ENCODE data around the gene TRMT11.

Gene TRMT11

DNA sequence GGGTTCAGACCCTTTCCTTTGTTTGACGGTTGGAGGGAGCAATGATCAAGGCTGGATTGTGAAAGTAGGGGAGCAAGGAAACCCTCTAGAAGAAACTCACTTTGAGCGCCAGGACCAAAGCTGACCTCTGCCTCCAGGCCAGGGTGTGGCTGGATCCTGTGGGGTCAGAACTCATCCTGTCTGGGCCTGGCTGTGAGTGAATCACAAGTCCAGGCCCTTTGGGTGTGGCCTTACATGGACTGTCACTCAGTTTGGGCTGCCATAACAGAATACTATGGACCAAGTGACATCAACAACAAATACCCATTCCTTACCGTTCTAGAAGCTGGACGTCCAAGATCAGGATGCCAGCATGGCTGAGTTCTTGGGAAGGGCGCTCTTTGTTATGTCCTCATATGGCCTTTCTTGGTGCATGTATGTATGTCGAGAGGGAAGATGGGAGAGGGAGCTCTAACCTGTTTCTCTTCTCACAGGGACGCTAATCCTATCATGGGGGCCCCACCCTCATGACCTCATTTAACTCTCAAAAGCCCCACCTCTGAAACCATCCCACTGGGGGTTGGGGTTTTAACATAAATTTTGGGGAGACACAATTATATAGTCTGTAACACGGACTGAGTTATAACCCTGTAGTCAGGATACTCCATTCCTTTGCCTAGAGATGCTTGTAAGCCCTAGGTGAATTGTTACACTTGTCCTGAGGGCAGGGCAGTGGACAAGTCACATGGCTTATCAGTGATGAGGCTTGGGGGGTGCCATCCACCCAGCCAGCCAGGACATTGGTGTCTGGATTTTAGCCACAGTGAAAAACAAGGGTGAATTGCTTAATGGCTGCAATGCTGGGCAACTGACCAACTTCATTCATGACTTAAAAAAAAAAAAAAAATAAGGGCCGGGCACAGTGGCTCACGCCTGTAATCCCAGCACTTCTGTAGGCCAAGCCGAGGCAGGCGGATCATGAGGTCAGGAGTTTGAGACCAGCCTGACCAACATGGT is 80.0 kb downstream of the TRMT11 start:
- Histone ChIP-seq H3K27ac (ENCODE audit: low read depth, low read length) (peak overlapping the region; percentile 24), H3K4me1 (ENCODE audit: control insufficient read depth in 5 of 5, insufficient read depth in 5 of 5, low read length in 5 of 5) (peaks cover 0 to 21% (median 15%) of the 10 kb centered on the region in 5 donors), H3K27me3 (ENCODE audit: control insufficient read depth in 5 of 5, insufficient read depth in 4 of 5, low read length in 5 of 5) (no peaks in the 10 kb centered on the region), H3K9me3 (ENCODE audit: control insufficient read depth in 5 of 5, low read length in 5 of 5) (peaks cover 0 to 4% (median 0%) of the 10 kb centered on the region in 5 donors), H3K36me3 (ENCODE audit: control insufficient read depth in 5 of 5, insufficient read depth in 5 of 5, low read length in 5 of 5) (no peaks in the 10 kb centered on the region), H3K9ac (ENCODE audit: low read length in 5 of 5) (no peak overlapping the region), H3K4me3 (ENCODE audit: low read depth in 1 of 5, low read length in 5 of 5) (no peak overlapping the region)

DNA sequence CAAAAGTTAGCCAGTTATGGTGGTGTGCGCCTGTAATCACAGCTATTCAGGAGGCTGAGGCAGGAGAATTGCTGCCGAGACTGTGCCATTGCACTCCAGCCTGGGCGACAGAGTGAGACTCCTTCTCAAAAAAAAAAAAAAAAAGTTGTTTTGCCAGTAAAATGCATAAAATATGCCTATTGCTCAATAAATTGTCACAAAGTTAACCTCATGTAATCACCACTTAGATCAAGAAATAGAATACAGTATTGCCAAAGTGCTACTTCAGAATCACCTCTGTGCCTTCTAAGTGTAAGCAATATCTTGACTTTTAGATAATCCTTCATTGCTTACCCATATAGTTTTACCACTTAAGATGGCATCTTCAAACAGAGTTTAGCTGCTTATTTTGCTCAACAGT is 80.7 kb downstream of the TRMT11 start:
- Histone ChIP-seq H3K4me1 (ENCODE audit: control insufficient read depth in 5 of 5, insufficient read depth in 5 of 5, low read length in 5 of 5) (peaks cover 0 to 24% (median 15%) of the 10 kb centered on the region in 5 donors), H3K9ac (ENCODE audit: low read length in 5 of 5) (no peak overlapping the region), H3K9me3 (ENCODE audit: control insufficient read depth in 5 of 5, low read length in 5 of 5) (peaks cover 0 to 4% (median 0%) of the 10 kb centered on the region in 5 donors), H3K27ac (ENCODE audit: low read depth, low read length) (peak overlapping the region; percentile 24), H3K27me3 (ENCODE audit: control insufficient read depth in 5 of 5, insufficient read depth in 4 of 5, low read length in 5 of 5) (no peaks in the 10 kb centered on the region), H3K36me3 (ENCODE audit: control insufficient read depth in 5 of 5, insufficient read depth in 5 of 5, low read length in 5 of 5) (no peaks in the 10 kb centered on the region), H3K4me3 (ENCODE audit: low read depth in 1 of 5, low read length in 5 of 5) (no peak overlapping the region)

DNA sequence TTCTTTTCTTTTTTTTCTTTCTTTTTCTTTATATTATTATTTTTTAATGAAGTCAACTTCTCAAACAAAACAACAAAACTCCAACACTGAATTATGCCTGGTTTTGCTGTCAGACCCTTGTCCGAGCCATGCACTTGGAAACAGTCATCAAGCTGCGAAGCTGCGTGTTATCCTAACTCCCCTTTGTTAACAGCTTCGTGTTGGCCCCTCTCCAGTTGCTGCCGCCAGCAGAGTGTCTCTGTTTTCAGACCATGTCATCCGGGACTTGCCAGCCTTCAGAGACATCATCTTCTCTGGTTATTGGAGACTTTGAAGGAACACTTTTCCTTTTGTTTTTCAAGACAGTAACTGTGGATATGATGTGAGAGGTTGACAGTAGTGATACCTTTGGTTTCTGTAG is 83.1 kb downstream of the TRMT11 start:
- Histone ChIP-seq H3K27me3 (ENCODE audit: control insufficient read depth in 5 of 5, insufficient read depth in 4 of 5, low read length in 5 of 5) (no peaks in the 10 kb centered on the region), H3K9ac (ENCODE audit: low read length in 5 of 5) (no peak overlapping the region), H3K27ac (ENCODE audit: low read depth, low read length) (no peak overlapping the region), H3K4me1 (ENCODE audit: control insufficient read depth in 5 of 5, insufficient read depth in 5 of 5, low read length in 5 of 5) (peaks cover 0 to 15% (median 3%) of the 10 kb centered on the region in 5 donors), H3K4me3 (ENCODE audit: low read depth in 1 of 5, low read length in 5 of 5) (no peak overlapping the region), H3K36me3 (ENCODE audit: control insufficient read depth in 5 of 5, insufficient read depth in 5 of 5, low read length in 5 of 5) (no peaks in the 10 kb centered on the region), H3K9me3 (ENCODE audit: control insufficient read depth in 5 of 5, low read length in 5 of 5) (peaks cover 0 to 4% (median 0%) of the 10 kb centered on the region in 5 donors)

DNA sequence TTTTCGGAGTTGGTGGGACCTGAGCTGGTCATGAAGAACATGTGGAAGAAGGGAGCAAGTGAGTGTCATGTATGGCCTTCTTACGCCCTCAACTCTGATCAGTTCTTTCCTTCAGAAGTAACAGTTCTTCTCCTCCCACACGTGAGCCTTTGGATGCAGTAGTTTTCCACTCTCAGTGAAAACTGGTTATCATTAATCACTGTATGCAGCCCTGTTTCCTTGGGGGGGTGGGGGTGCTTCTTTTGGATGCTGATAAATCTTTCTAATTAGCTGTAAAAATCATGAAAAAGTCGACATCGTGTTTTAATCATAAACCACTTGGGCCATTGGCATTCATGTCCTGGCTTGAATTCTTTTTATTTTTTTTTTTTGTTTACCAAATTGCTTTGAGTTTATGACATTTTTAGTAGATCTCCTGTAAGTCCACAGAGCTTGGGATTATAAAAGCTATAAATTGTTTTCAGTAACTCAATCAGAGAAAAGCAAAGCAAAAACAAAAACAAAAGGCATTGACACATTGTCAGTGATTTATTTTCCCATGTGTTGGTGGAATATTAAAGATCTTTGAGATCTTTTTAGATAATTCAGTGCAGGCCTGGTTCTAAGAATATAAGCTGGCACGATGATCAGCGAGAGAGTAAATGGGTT is 84.8 kb downstream of the TRMT11 start:
- Histone ChIP-seq H3K9ac (ENCODE audit: low read length in 5 of 5) (no peak overlapping the region), H3K9me3 (ENCODE audit: control insufficient read depth in 5 of 5, low read length in 5 of 5) (peaks cover 0 to 2% (median 0%) of the 10 kb centered on the region in 5 donors), H3K27me3 (ENCODE audit: control insufficient read depth in 5 of 5, insufficient read depth in 4 of 5, low read length in 5 of 5) (no peaks in the 10 kb centered on the region), H3K27ac (ENCODE audit: low read depth, low read length) (peak overlapping the region; percentile 18), H3K36me3 (ENCODE audit: control insufficient read depth in 5 of 5, insufficient read depth in 5 of 5, low read length in 5 of 5) (no peaks in the 10 kb centered on the region), H3K4me1 (ENCODE audit: control insufficient read depth in 5 of 5, insufficient read depth in 5 of 5, low read length in 5 of 5) (peaks cover 0 to 16% (median 3%) of the 10 kb centered on the region in 5 donors), H3K4me3 (ENCODE audit: low read depth in 1 of 5, low read length in 5 of 5) (no peak overlapping the region)

DNA sequence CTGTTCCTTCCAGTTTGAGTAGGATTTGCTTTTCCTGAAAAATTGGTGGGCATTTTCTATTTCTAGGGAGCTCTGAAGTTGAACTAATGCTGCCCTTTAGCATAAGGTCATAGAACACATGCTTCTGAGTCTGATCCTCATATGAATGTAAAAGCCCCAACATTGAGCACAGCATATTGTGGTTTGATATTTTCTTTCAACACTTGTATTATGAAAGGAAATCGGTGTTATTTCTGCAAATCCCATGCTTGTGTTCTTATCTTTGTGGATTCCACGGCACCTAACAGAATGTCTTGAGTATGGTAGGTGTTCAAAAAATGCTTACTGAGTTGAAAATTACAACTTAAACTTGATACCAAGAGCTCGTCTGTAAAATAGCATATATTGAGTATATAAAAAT is 85.8 kb downstream of the TRMT11 start:
- no peak overlapping the region for H3K27ac ChIP-seq (ENCODE audit: low read depth, low read length)
- H3K27me3 ChIP-seq (ENCODE audit: control insufficient read depth in 5 of 5, insufficient read depth in 4 of 5, low read length in 5 of 5) = no peaks in the 10 kb centered on the region

DNA sequence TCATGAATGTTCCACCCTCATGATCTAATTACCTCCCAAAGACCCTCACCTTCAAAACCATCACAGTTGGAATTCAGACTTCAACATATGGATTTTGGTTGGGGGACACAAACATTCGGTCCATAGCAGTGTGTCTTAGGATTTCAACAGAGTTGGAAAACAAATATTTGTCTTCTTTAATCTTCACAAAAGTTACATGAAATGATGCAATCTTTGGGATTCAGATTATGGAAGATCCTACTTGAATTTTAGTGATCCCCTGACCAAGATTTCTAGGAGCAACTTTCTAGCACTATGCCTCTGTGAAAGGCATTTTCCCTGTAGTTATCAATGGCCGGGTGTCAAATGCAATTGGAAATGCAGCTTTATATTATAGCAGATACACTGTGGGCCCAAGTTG is 86.5 kb downstream of the TRMT11 start:
- Histone ChIP-seq H3K9ac (ENCODE audit: low read length in 5 of 5) (no peak overlapping the region), H3K9me3 (ENCODE audit: control insufficient read depth in 5 of 5, low read length in 5 of 5) (no peaks in the 10 kb centered on the region), H3K27ac (ENCODE audit: low read depth, low read length) (no peak overlapping the region), H3K36me3 (ENCODE audit: control insufficient read depth in 5 of 5, insufficient read depth in 5 of 5, low read length in 5 of 5) (no peaks in the 10 kb centered on the region), H3K4me1 (ENCODE audit: control insufficient read depth in 5 of 5, insufficient read depth in 5 of 5, low read length in 5 of 5) (peaks cover 0 to 27% (median 1%) of the 10 kb centered on the region in 5 donors), H3K4me3 (ENCODE audit: low read depth in 1 of 5, low read length in 5 of 5) (no peak overlapping the region), H3K27me3 (ENCODE audit: control insufficient read depth in 5 of 5, insufficient read depth in 4 of 5, low read length in 5 of 5) (no peaks in the 10 kb centered on the region)

More for the DNA sequence above, 85.8 kb downstream of the TRMT11 start:
- Histone ChIP-seq H3K36me3 (ENCODE audit: control insufficient read depth in 5 of 5, insufficient read depth in 5 of 5, low read length in 5 of 5) (no peaks in the 10 kb centered on the region), H3K4me1 (ENCODE audit: control insufficient read depth in 5 of 5, insufficient read depth in 5 of 5, low read length in 5 of 5) (peaks cover 0 to 24% (median 2%) of the 10 kb centered on the region in 5 donors), H3K9ac (ENCODE audit: low read length in 5 of 5) (no peak overlapping the region), H3K4me3 (ENCODE audit: low read depth in 1 of 5, low read length in 5 of 5) (no peak overlapping the region), H3K9me3 (ENCODE audit: control insufficient read depth in 5 of 5, low read length in 5 of 5) (no peaks in the 10 kb centered on the region)

DNA sequence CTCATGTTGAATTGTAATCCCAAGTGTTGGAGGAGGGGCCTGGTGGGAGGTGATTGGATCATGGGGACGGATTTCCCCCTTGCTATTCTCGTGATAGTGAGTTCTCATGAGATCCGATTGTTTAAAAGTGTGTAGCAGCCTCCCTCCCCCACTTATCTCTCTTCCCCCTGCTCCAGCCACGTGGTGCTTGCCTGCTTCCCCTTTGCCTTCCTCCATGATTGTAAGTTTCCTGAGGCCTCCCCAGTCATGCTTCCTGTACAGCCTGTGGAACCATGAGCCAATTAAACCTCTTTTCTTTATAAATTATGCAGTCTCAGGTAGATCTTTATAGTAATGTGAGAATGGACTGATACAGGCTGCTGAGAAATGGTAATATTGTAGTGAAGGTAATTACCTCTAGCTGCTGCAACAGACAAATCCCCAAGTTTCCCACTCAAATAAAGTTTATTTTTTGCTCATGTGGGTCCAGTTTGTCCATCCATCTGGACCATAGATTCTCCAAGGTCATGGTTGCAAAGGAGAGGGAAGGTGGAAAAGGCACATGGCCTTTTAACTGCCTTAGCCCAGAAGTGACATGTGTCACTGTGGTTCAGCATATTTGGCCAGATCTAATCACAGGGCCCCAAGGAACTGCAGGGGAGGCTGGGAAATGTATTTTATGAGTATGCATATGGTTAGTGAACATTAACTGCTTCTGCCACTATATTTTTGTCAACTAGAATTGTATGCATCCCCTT is 89.2 kb downstream of the TRMT11 start:
- Histone ChIP-seq H3K36me3 (ENCODE audit: control insufficient read depth in 5 of 5, insufficient read depth in 5 of 5, low read length in 5 of 5) (no peaks in the 10 kb centered on the region), H3K27ac (ENCODE audit: low read depth, low read length) (no peak overlapping the region), H3K4me1 (ENCODE audit: control insufficient read depth in 5 of 5, insufficient read depth in 5 of 5, low read length in 5 of 5) (peaks cover 0 to 36% (median 5%) of the 10 kb centered on the region in 5 donors), H3K27me3 (ENCODE audit: control insufficient read depth in 5 of 5, insufficient read depth in 4 of 5, low read length in 5 of 5) (no peaks in the 10 kb centered on the region), H3K9me3 (ENCODE audit: control insufficient read depth in 5 of 5, low read length in 5 of 5) (no peaks in the 10 kb centered on the region), H3K4me3 (ENCODE audit: low read depth in 1 of 5, low read length in 5 of 5) (no peak overlapping the region), H3K9ac (ENCODE audit: low read length in 5 of 5) (no peak overlapping the region)

DNA sequence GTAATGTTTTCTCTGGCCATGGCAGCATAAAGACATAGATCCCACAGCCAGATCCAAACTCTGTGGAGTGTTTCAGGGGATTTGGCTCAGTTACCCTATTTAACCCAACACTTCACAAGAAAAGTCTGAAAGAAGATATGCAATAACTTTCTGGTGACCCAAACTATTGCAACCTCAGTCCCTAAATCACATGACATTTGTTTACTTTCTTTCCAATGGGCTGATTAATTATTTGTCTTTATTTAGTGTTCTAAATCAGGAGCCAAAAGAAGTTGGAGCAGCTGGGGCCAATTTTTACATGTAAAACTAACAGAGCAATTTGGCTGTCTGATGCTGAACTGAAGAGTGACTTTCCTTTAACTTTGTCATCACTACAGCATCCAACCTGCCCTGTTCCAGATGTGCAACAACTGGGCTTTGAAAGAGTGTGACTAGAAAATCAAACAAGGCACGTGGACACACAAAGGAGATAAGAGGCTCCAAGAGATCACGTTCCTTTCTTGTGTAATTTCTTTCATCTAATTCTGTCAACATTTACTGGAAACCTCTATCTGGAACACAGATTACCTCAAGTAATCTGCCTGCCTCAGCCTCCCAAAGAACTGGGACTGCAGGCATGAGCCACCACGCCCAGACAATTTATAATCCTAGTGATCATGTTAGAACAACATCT is 90.8 kb downstream of the TRMT11 start:
- peaks cover 0 to 28% (median 5%) of the 10 kb centered on the region in 5 donors for H3K4me1 ChIP-seq (ENCODE audit: control insufficient read depth in 5 of 5, insufficient read depth in 5 of 5, low read length in 5 of 5)
- H3K4me3 ChIP-seq (ENCODE audit: low read depth in 1 of 5, low read length in 5 of 5) = no peak overlapping the region
- H3K9ac ChIP-seq (ENCODE audit: low read length in 5 of 5) = no peak overlapping the region
- H3K9me3 ChIP-seq (ENCODE audit: control insufficient read depth in 5 of 5, low read length in 5 of 5) = no peaks in the 10 kb centered on the region
- peak overlapping the region; percentile 66 for H3K27ac ChIP-seq (ENCODE audit: low read depth, low read length)
- no peaks in the 10 kb centered on the region for H3K27me3 ChIP-seq (ENCODE audit: control insufficient read depth in 5 of 5, insufficient read depth in 4 of 5, low read length in 5 of 5)
- H3K36me3 ChIP-seq (ENCODE audit: control insufficient read depth in 5 of 5, insufficient read depth in 5 of 5, low read length in 5 of 5) = no peaks in the 10 kb centered on the region

All from subcutaneous abdominal adipose tissue (tissue), 5 donors.